HFFc6 (cell line): ENCODE results near the gene NOS1AP. TPM values are rescaled to one million over a fixed set of nuclear protein-coding genes. Genes with fewer than 3 reads are reported as not detected.

ENCODE experiments used
- DNase-seq: peaks from one replicate; pipeline ENCODE4 v3.0.0-alpha.2; 2018
- H3K27ac Mint-ChIP-seq: 2 replicates; pipeline ENCODE4 v1.8.0; 2020; ENCODE audit warnings: mild to moderate bottlenecking, mixed read lengths
- H3K27me3 Mint-ChIP-seq: 2 replicates; pipeline ENCODE4 v1.8.0; 2021; ENCODE audit warnings: mild to moderate bottlenecking, moderate library complexity, mixed read lengths; ENCODE audit not compliant: insufficient read depth
- H3K36me3 Mint-ChIP-seq: 2 replicates; pipeline ENCODE4 v1.8.0; 2021; ENCODE audit warnings: low read depth, mixed read lengths
- H3K4me1 Mint-ChIP-seq: 2 replicates; pipeline ENCODE4 v1.8.0; 2020; ENCODE audit warnings: low read depth, mixed read lengths
- H3K4me3 Mint-ChIP-seq: 2 replicates; pipeline ENCODE4 v1.8.0; 2020; ENCODE audit warnings: mild to moderate bottlenecking, moderate library complexity, mixed read lengths
- H3K9me3 Mint-ChIP-seq: 2 replicates; pipeline ENCODE4 v1.8.0; 2020; ENCODE audit warnings: mild to moderate bottlenecking, mixed read lengths
- CTCF ChIP-seq: fragments of 200-600 bp; sonication (generic); IDR thresholded peaks from 2 replicates; pipeline ENCODE4 v1.5.0; 2021; ENCODE audit warnings: antibody characterized with exemption, mild to moderate bottlenecking
- total RNA-seq, 6 experiments: library from RNA; stranded (reverse); fragmentation: NEBNext Ultra II Directional; extraction: Animal tissue kit (Norgen Biotek cat#: 25700); gene quantifications; 2 replicates in 1 of 6; 3 replicates in 5 of 6; pipeline ENCODE4 v1.2.3, GENCODE V29; 2021

The NOS1AP gene
- total RNA-seq, 6 experiments from 2014 or later: 0.11 to 0.62 (median 0.29) TPM

- Mint-ChIP-seq H3K9me3 (no peaks in the 10 kb centered on the region), H3K4me1 (no peaks in the 10 kb centered on the region), H3K27me3 (peaks cover 23% of the 10 kb centered on the region), H3K4me3 (no peak overlapping the region), H3K36me3 (no peaks in the 10 kb centered on the region), H3K27ac (no peak overlapping the region)
- DNase-seq: no peak
- no peak for TF ChIP-seq CTCF
Observed at GRCh38 chr1:162336621-162337285, 267.3 kb downstream of the NOS1AP start.

- Mint-ChIP-seq H3K9me3 (no peaks in the 10 kb centered on the region), H3K27me3 (peaks cover 13% of the 10 kb centered on the region), H3K4me1 (peaks cover 4% of the 10 kb centered on the region; the same call in 1 of the 2 replicates), H3K4me3 (no peak overlapping the region), H3K36me3 (no peaks in the 10 kb centered on the region), H3K27ac (no peak overlapping the region)
- DNase-seq: no peak
- no peak for TF ChIP-seq CTCF
Observed at GRCh38 chr1:162342452-162342983, 273.0 kb downstream of the NOS1AP start.

GRCh38 chr1:162343470-162343869 is 274.0 kb downstream of the NOS1AP start:
- peaks cover 4% of the 10 kb centered on the region; the same call in 1 of the 2 replicates for H3K4me1 Mint-ChIP-seq
- H3K27ac Mint-ChIP-seq: no peak overlapping the region
- TF ChIP-seq CTCF: no peak
- H3K27me3 Mint-ChIP-seq: peaks cover 13% of the 10 kb centered on the region
- no peaks in the 10 kb centered on the region for H3K9me3 Mint-ChIP-seq
- no peak for DNase-seq
- no peak overlapping the region for H3K4me3 Mint-ChIP-seq
- H3K36me3 Mint-ChIP-seq: no peaks in the 10 kb centered on the region

GRCh38 chr1:162347281-162347680 is 277.8 kb downstream of the NOS1AP start:
- Mint-ChIP-seq H3K36me3 (no peaks in the 10 kb centered on the region), H3K27ac (no peak overlapping the region), H3K27me3 (peaks cover 8% of the 10 kb centered on the region), H3K4me3 (no peak overlapping the region), H3K4me1 (peaks cover 25% of the 10 kb centered on the region), H3K9me3 (no peaks in the 10 kb centered on the region)
- no peak for DNase-seq
- TF ChIP-seq CTCF: no peak

- Mint-ChIP-seq H3K4me1 (peaks cover 25% of the 10 kb centered on the region), H3K9me3 (no peaks in the 10 kb centered on the region), H3K4me3 (peak overlapping the region; percentile 77), H3K36me3 (no peaks in the 10 kb centered on the region), H3K27me3 (peaks cover 3% of the 10 kb centered on the region), H3K27ac (peak overlapping the region; percentile 88)
- DNase-seq: peak; percentile 83
- TF ChIP-seq CTCF: no peak
Observed at GRCh38 chr1:162349635-162350330, 280.3 kb downstream of the NOS1AP start.
